SU-DHL-6 (cell line): ENCODE measurements around the gene RPS27.

ENCODE experiments used
- H2AFZ ChIP-seq: fragments of 200-600 bp; sonication (generic); 2 replicates; pipeline ENCODE4 v1.6.1; 2014; ENCODE audit warnings: low read depth, mild to moderate bottlenecking, moderate library complexity, mixed read lengths, antibody characterized with exemption, low read length; ENCODE audit not compliant: severe bottlenecking
- H3F3A ChIP-seq: fragments of 200-600 bp; shearing (Covaris generic); 2 replicates; pipeline ENCODE4 v1.6.0; 2016; ENCODE audit warnings: antibody characterized with exemption, mild to moderate bottlenecking; ENCODE audit not compliant: insufficient read depth
- H3K27ac ChIP-seq: fragments of 200-600 bp; sonication (generic); 2 replicates; pipeline ENCODE4 v1.5.1; 2016; ENCODE audit warnings: low read depth, mild to moderate bottlenecking, low read length, moderate library complexity, mixed read lengths
- H3K27me3 ChIP-seq: fragments of 200-600 bp; sonication (generic), shearing (Covaris generic); 2 replicates; pipeline ENCODE4 v1.6.0; 2014; ENCODE audit warnings: mild to moderate bottlenecking, low read length
- H3K36me3 ChIP-seq: fragments of 200-600 bp; sonication (generic); 2 replicates; pipeline ENCODE4 v1.6.1; 2014; ENCODE audit warnings: mild to moderate bottlenecking, low read length, mixed read lengths
- H3K4me2 ChIP-seq: fragments of 300-600, 200-600 bp; shearing (Covaris generic), sonication (generic); 2 replicates; pipeline ENCODE4 v1.6.0; 2014; ENCODE audit warnings: low read length, low read depth, mild to moderate bottlenecking; ENCODE audit not compliant: poor library complexity, severe bottlenecking
- H3K4me3 ChIP-seq: fragments of 200-600 bp; sonication (generic); 2 replicates; pipeline ENCODE4 v1.5.1; 2014; ENCODE audit warnings: antibody characterized with exemption, low read length, mild to moderate bottlenecking, mixed read lengths; ENCODE audit not compliant: insufficient read depth, poor library complexity, severe bottlenecking
- H3K79me2 ChIP-seq: fragments of 200-600 bp; sonication (generic); 2 replicates; pipeline ENCODE4 v1.6.1; 2014; ENCODE audit warnings: mild to moderate bottlenecking, low read length, moderate library complexity; ENCODE audit not compliant: insufficient read depth
- H3K9ac ChIP-seq: fragments of 200-600 bp; sonication (generic); 2 replicates; pipeline ENCODE4 v1.7.0; 2014; ENCODE audit warnings: mild to moderate bottlenecking, low read length
- H3K9me2 ChIP-seq: fragments of 200-600 bp; sonication (generic); replicated peaks from 2 replicates; pipeline ENCODE4 v1.6.1; 2014; ENCODE audit warnings: low read length; ENCODE audit not compliant: insufficient read depth
- H3K9me3 ChIP-seq: fragments of 200-600 bp; sonication (generic); 2 replicates; pipeline ENCODE4 v1.6.1; 2014; ENCODE audit warnings: low read length, mixed read lengths; ENCODE audit not compliant: insufficient read depth
- H4K20me1 ChIP-seq: fragments of 200-600 bp; sonication (generic); 2 replicates; pipeline ENCODE4 v1.6.1; 2014; ENCODE audit warnings: low read depth, mild to moderate bottlenecking, antibody characterized with exemption, low read length, moderate library complexity, mixed read lengths
- EZH2phosphoT487 ChIP-seq: fragments of 200-600 bp; sonication (generic), shearing (Covaris generic); conservative IDR thresholded peaks from 2 replicates; pipeline ENCODE4 v1.6.1; 2018; ENCODE audit warnings: mild to moderate bottlenecking, antibody characterized with exemption, low read length, moderate library complexity, mixed read lengths
- TF ChIP-seq, protein P1 (sequence below): fragments of 200-600 bp; sonication (generic); IDR thresholded peaks from one replicate; pipeline ENCODE4 v1.5.1; 2017; ENCODE audit warnings: antibody characterized with exemption, mild to moderate bottlenecking, low read length, moderate library complexity; ENCODE audit not compliant: insufficient read depth, poor library complexity, severe bottlenecking

Gene RPS27

DNA sequence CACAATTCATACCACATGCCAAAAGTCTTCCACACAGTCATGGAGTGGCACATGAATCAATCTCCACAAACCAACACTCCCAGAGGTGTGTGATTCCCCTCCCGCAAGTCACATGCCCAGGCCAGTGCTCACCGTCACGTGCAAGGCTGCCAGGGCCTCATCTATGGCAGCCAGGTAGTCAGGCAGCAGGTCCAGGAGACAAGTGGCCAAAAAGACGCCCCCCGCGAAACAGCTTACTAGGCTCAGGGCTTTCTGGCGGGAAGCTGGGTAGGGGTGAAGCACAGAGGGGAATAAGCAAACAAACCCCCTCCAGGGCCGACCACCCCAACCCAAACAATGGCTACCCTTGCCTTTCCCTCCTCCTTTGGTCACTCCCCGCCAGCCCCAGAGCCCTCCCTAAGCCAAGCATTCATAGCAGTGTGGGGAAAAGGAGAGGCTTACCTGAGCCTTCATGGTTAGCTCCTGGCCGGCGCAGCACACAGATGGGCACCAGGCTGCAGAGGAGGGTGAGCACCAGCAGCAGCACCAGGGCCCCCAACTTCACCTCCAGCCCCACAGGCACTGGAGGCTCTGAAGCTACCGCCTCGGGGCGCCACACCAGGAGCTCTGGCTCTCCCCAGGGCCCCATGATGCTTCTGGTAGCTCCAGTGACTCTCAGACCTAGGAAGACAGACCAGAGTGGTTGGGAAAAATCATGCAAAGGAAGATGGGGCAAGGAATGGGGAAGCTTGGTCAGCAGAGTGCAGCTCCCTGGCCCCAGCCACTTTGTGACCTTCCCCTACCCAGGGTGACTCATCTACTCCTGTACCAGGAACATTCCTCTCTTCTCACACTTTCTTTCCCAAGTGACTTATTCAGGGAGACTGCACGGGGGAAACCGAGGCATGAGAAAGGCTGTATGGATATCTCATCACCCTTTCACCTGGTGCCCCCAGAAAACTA is 28.2 kb upstream of the RPS27 start:
- peak overlapping the region; percentile 57 for H3K27ac ChIP-seq
- H3K36me3 ChIP-seq, result no peaks in the 10 kb centered on the region
- H3K4me2 ChIP-seq, result peak overlapping the region; percentile 85
- H3K9me3 ChIP-seq, result no peaks in the 10 kb centered on the region
- TF ChIP-seq EZH2phosphoT487, result no peak
- TF ChIP-seq, protein P1, sequence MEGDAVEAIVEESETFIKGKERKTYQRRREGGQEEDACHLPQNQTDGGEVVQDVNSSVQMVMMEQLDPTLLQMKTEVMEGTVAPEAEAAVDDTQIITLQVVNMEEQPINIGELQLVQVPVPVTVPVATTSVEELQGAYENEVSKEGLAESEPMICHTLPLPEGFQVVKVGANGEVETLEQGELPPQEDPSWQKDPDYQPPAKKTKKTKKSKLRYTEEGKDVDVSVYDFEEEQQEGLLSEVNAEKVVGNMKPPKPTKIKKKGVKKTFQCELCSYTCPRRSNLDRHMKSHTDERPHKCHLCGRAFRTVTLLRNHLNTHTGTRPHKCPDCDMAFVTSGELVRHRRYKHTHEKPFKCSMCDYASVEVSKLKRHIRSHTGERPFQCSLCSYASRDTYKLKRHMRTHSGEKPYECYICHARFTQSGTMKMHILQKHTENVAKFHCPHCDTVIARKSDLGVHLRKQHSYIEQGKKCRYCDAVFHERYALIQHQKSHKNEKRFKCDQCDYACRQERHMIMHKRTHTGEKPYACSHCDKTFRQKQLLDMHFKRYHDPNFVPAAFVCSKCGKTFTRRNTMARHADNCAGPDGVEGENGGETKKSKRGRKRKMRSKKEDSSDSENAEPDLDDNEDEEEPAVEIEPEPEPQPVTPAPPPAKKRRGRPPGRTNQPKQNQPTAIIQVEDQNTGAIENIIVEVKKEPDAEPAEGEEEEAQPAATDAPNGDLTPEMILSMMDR, result no peak
- no peaks in the 10 kb centered on the region for H3K9me2 ChIP-seq
- peak overlapping the region; percentile 73 for H3K9ac ChIP-seq
- peaks cover 40% of the 10 kb centered on the region for H3K79me2 ChIP-seq
- peaks cover 39% of the 10 kb centered on the region for H3F3A ChIP-seq
- H3K4me3 ChIP-seq, result peak overlapping the region; percentile 60
- H3K27me3 ChIP-seq, result no peaks in the 10 kb centered on the region
- H2AFZ ChIP-seq, result no peak overlapping the region
- H4K20me1 ChIP-seq, result no peaks in the 10 kb centered on the region

DNA sequence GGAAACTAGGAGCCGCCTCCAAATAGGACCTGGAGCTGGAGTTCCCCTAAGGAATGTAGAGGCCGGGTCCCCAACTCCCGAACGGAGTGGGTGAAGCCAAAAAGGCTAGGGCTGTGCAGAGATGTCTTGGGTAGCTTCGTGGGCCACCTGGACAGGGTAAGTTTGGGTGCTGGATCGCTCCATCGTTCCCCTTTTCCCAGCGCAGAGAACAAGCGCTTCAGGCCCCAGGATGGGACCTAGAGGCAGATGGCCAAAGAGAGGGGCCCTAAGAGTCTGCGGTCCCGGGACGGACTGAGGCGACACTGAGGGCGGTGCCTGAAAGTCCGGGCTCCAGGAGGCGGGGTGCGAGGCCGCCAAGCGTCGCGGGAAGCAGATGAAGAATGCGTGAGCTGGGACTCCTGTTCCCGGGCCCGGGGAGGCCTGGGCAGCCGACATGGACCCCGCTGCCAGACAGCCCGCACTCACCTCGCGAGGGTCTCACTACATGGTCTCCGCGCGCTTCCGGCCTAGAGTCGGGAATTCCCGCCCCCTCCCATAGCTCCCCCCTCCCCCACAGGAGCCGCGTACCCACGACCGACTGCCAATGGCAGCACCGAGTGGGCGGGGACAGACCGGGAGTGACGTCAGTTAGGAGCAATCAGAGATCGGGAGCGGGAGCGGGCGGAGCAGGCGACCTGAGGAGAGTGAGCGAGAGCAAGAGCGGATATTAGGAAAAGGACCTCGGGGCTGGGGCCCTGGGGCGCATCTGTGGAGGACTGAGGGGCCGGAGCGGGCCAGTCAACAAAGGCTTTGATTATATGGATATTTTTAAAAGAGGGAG is 27.3 kb upstream of the RPS27 start, which contains the start of gene SLC39A1:
TSS of gene SLC39A1 (minus strand) at position 508 of the 820 bp plus-strand sequence. CDS start 822 bp downstream, outside the sequence.
- H4K20me1 ChIP-seq, result no peaks in the 10 kb centered on the region
- peak within 1 kb of the TSS; percentile 85 for H3K4me2 ChIP-seq
- peaks cover 32% of the 10 kb centered on the region; the same call in 1 of the 2 replicates for H3K79me2 ChIP-seq
- H3K4me3 ChIP-seq, result peak within 1 kb of the TSS; percentile 60
- peaks cover 39% of the 10 kb centered on the region for H3F3A ChIP-seq
- no peaks in the 10 kb centered on the region for H3K27me3 ChIP-seq
- TF ChIP-seq, protein P1, result no peak
- no peak for TF ChIP-seq EZH2phosphoT487
- no peaks in the 10 kb centered on the region for H3K9me2 ChIP-seq
- no peaks in the 10 kb centered on the region for H3K9me3 ChIP-seq
- H3K27ac ChIP-seq, result peak within 1 kb of the TSS; percentile 57
- peak within 1 kb of the TSS; percentile 73 for H3K9ac ChIP-seq
- no peaks in the 10 kb centered on the region for H3K36me3 ChIP-seq
- H2AFZ ChIP-seq, result peak within 1 kb of the TSS; percentile 58

DNA sequence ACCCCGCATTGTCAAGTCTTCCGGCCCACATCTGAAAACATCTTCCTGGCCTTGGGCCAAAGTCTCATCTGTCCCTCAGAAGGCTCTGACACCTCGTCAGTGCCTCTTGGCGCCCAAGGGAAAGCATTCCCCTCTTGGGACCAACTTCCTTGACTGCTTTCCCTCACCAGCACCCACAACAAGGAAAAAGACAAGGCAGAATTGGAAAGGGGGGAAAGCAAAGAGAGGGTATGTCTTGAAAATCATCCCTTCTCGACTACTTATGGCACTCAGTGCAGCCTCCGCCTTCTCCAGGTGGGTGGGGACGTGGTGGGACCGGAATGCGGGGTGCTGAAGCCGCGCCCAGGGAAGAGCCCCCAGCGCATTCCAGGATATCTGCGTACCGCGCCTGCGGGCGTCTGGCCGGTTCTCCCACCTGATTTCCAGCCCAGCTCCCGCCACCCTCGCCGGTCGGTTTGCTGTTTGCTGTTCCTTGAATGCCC is 26.7 kb upstream of the RPS27 start:
- no peaks in the 10 kb centered on the region for H3K36me3 ChIP-seq
- peak overlapping the region; percentile 57 for H3K27ac ChIP-seq
- peak overlapping the region; percentile 73 for H3K9ac ChIP-seq
- no peaks in the 10 kb centered on the region for H4K20me1 ChIP-seq
- H3K9me2 ChIP-seq, result no peaks in the 10 kb centered on the region
- H3K9me3 ChIP-seq, result no peaks in the 10 kb centered on the region
- H3K4me2 ChIP-seq, result peak overlapping the region; percentile 85
- peaks cover 39% of the 10 kb centered on the region for H3F3A ChIP-seq
- H2AFZ ChIP-seq, result peak overlapping the region; percentile 58
- H3K4me3 ChIP-seq, result peak overlapping the region; percentile 60
- no peak for TF ChIP-seq EZH2phosphoT487
- TF ChIP-seq, protein P1, result no peak
- H3K27me3 ChIP-seq, result no peaks in the 10 kb centered on the region
- H3K79me2 ChIP-seq, result peaks cover 30% of the 10 kb centered on the region; the same call in 1 of the 2 replicates
